Esophagus squamous epithelium (tissue), 5 donors: ENCODE results near the gene WDFY1. TPM values are rescaled to one million over a fixed set of nuclear protein-coding genes. Genes with fewer than 3 reads are reported as not detected.

Source experiments
- DNase-seq: peaks from one replicate; lab custom pipeline; 2025; lab: John Stamatoyannopoulos, UW
- H3K27ac ChIP-seq, 4 donors: fragments of 200-600 bp; sonication (generic); one replicate each; pipeline ENCODE4 v1.5.1; 2016 to 2019; ENCODE audit warnings: mild to moderate bottlenecking in 1 of 4
- H3K27me3 ChIP-seq, 4 donors: fragments of 200-600 bp; sonication (generic); 1 replicate in 3 of 4; 2 replicates in 1 of 4; pipeline versions ENCODE4 v1.5.1 to v1.6.0; 2017 to 2021; ENCODE audit warnings: antibody characterized with exemption in 1 of 4
- H3K36me3 ChIP-seq, 3 donors: fragments of 200-600 bp; sonication (generic); one replicate each; pipeline ENCODE4 v1.5.1; 2016 to 2019
- H3K4me1 ChIP-seq, 3 donors: fragments of 200-600 bp; sonication (generic); one replicate each; pipeline ENCODE4 v1.5.1; 2017 to 2019
- H3K4me3 ChIP-seq, 4 donors: fragments of 200-600 bp; sonication (generic); 1 replicate in 3 of 4; 2 replicates in 1 of 4; pipeline ENCODE4 v1.5.1; 2016 to 2019; ENCODE audit warnings: mild to moderate bottlenecking in 2 of 4, moderate library complexity in 1 of 4
- H3K9me3 ChIP-seq, 3 donors: fragments of 200-600 bp; sonication (generic); one replicate each; pipeline ENCODE4 v1.5.1; 2016 to 2019
- POLR2A ChIP-seq, 4 donors: fragments of 450-650 bp; IDR thresholded peaks; one replicate each; pipeline ENCODE4 v1.6.1; 2017; ENCODE audit warnings: antibody characterized with exemption in 4 of 4, mild to moderate bottlenecking in 4 of 4, moderate library complexity in 3 of 4
- WGBS, 2 donors: methylation state at CpG; one replicate each; pipeline ENCODE4 v1.1.5; 2018; 5-methylcytosine and 5-hydroxymethylcytosine counted together
- intact Hi-C: fragments of 100-400 bp; cut with DNase I; formaldehyde crosslinking; loops from one replicate; pipeline ENCODE4 v1.15.0; 2022
- total RNA-seq, 4 donors: library from RNA; depleted of rRNA; stranded (reverse); fragments of >200 nt; gene quantifications; one replicate each; pipeline ENCODE4 v1.1.0, GENCODE V29; 2016
- TF ChIP-seq, protein P1 (sequence below), 6 experiments: fragments of 450-650 bp in 4 of 6; fragments of 200-600 bp in 2 of 6; sonication (generic) in 2 of 6; IDR thresholded peaks; one replicate each; pipeline ENCODE4 v1.5.1; 2016 to 2019; ENCODE audit warnings: antibody characterized with exemption in 6 of 6, mild to moderate bottlenecking in 4 of 6, moderate library complexity in 4 of 6
- donor health status: DM: yes; HTN: yes; CAD: no.

Gene WDFY1
- total RNA-seq, 4 donors from 2014 or later: 13.8 to 36.4 (median 21.3) TPM

DNA sequence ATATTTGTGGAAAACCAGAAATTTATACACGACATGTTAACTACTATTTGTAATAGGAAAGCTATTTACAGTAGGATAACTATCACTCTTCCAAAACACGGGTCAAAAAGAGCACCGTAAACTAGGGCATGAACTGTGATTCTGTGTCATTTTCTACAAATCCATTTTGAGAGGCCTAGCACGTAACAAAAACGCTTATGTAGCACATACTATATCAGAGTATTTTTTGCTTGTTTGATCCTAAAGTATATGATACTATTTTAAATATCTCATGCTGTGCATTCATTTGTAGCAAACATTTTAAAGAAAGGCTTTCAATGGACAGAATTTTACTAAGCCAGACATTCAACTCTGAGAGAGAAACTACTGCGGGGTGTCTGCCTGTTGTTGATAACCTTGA, 45.1 kb downstream of the WDFY1 start:
- 92 to 95% methylated on average over 6 of the region's 6 CpGs for WGBS, 2 donors
- Histone ChIP-seq H3K36me3 (peaks cover 0 to 71% (median 15%) of the 10 kb centered on the region in 3 donors), H3K4me3 (no peak overlapping the region), H3K4me1 (no peaks in the 10 kb centered on the region), H3K27ac (no peak overlapping the region), H3K9me3 (no peaks in the 10 kb centered on the region), H3K27me3 (no peaks in the 10 kb centered on the region)
- intact Hi-C loops: no loop called here
- TF ChIP-seq, protein P1, sequence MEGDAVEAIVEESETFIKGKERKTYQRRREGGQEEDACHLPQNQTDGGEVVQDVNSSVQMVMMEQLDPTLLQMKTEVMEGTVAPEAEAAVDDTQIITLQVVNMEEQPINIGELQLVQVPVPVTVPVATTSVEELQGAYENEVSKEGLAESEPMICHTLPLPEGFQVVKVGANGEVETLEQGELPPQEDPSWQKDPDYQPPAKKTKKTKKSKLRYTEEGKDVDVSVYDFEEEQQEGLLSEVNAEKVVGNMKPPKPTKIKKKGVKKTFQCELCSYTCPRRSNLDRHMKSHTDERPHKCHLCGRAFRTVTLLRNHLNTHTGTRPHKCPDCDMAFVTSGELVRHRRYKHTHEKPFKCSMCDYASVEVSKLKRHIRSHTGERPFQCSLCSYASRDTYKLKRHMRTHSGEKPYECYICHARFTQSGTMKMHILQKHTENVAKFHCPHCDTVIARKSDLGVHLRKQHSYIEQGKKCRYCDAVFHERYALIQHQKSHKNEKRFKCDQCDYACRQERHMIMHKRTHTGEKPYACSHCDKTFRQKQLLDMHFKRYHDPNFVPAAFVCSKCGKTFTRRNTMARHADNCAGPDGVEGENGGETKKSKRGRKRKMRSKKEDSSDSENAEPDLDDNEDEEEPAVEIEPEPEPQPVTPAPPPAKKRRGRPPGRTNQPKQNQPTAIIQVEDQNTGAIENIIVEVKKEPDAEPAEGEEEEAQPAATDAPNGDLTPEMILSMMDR (IDR thresholded peaks at IDR 0.05): no peak
- no peak for TF ChIP-seq POLR2A (IDR thresholded peaks at IDR 0.05)
- no peak for DNase-seq

DNA sequence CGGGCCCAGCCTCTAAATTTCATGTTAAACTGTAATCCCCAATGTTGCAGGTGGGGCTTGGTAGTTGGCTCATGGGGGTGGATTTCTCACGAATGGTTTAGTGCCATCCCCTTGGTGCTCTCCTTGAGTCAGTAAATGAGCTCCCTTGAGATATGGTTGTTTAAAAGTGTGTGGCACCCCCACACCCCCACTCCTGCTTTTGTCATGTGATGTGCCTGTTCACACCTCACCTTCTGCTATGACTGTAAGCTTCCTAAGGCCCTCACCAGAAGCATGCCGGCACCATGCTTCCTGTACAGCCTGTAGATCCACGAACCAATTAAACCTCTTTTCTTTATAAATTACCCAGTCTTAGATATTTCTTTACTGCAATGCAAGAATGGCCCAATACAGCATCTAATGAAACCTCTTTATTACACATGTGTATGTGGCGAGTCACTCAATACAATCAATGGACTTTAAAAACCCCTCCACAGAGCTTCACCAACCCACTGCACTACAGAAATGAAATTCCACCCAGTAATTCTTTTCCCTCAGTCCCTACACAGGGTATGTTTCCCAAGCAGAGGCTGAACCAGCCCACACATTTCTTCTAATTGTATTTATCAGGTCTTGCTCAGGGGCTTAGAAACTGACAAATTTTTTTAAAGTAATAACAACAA, 47.3 kb downstream of the WDFY1 start:
- DNase-seq: no peak
- 85 to 90% methylated on average over 4 to 5 of the region's 5 CpGs for WGBS, 2 donors
- peaks cover 3 to 80% (median 21%) of the 10 kb centered on the region in 3 donors for H3K36me3 ChIP-seq

DNA sequence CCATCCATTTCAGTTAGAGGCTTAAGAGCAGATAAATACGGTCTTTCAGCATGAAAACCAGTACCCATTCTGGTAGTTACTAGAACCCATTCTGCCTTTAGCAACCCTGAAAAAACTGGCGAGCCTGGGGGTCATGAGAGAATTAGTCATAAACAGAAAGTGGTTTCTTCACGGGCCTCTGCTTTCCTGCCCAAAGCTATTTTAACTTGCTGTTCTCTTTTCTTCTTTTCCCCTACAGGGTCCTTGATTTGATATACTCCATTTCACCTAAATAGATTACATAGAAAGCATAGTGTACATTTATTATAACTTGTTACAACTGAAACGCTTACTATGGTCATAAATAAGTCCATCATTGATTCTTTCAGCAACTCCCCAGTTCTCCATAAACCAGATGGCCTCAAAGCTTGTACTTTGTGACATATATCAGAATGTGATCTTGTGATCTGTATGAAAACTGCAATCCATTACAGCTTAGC, 48.3 kb downstream of the WDFY1 start:
- 35 to 37% methylated on average over 4 of the region's 4 CpGs for WGBS, 2 donors
- H3K4me1 ChIP-seq: no peaks in the 10 kb centered on the region
- intact Hi-C loops: no loop called here
- H3K36me3 ChIP-seq: peaks cover 3 to 82% (median 22%) of the 10 kb centered on the region in 3 donors
- no peaks in the 10 kb centered on the region for H3K9me3 ChIP-seq
- no peak for DNase-seq
- TF ChIP-seq POLR2A (IDR thresholded peaks at IDR 0.05): no peak
- TF ChIP-seq, protein P1 (IDR thresholded peaks at IDR 0.05): no peak
- no peak overlapping the region for H3K27ac ChIP-seq
- no peak overlapping the region for H3K4me3 ChIP-seq
- no peaks in the 10 kb centered on the region for H3K27me3 ChIP-seq

More for the DNA sequence above, 47.3 kb downstream of the WDFY1 start:
- no peaks in the 10 kb centered on the region for H3K27me3 ChIP-seq
- no peaks in the 10 kb centered on the region for H3K9me3 ChIP-seq
- no peaks in the 10 kb centered on the region for H3K4me1 ChIP-seq
- intact Hi-C loops: no loop called here
- no peak for TF ChIP-seq POLR2A (IDR thresholded peaks at IDR 0.05)
- TF ChIP-seq, protein P1 (IDR thresholded peaks at IDR 0.05): no peak
- H3K27ac ChIP-seq: no peak overlapping the region
- no peak overlapping the region for H3K4me3 ChIP-seq

DNA sequence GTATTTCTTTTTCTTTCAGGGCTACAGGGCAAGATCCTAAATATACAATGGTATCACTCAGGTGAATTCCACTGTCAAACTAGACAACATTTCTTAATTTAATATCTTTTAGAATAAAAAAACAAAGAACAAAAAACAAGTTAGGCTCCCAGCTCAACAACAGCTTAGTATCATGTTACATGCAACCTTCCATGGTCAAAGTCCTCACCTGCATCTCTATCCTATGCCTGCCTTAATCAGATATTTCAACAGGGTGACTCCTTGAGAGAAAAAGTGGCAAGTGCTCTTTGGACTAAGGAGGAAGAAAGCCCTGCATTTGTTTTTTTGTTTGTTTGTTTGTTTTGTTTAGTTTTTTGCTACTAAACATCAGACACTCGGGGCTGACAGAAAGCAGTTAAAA, 50.2 kb downstream of the WDFY1 start:
- Histone ChIP-seq H3K4me3 (no peak overlapping the region), H3K4me1 (no peaks in the 10 kb centered on the region), H3K27me3 (no peaks in the 10 kb centered on the region), H3K27ac (no peak overlapping the region), H3K9me3 (no peaks in the 10 kb centered on the region), H3K36me3 (peaks cover 3 to 72% (median 10%) of the 10 kb centered on the region in 3 donors)
- TF ChIP-seq, protein P1 (IDR thresholded peaks at IDR 0.05): no peak
- TF ChIP-seq POLR2A (IDR thresholded peaks at IDR 0.05): no peak
- 84 to 100% methylated on average over 1 of the region's 1 CpG for WGBS, 2 donors
- intact Hi-C loops: no loop called here
- DNase-seq: no peak

DNA sequence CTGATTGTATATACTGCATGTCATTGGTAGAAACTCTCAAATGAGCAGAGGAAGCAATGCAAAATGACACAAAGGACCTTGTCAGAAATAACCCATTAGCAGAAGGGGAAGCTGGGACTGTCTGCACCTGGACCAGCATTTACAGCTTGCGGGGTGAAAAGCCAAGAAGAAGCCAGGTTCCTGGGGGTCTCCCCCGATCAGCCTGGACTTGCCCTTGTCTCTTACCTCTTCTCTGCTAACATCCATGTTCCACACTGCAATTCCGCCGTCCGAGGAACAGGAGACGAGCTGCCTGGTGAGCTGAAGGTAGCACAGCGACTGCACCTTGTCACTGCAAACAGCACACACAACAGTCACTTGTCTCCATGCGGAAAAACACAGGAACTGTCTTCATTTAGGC, 51.1 kb downstream of the WDFY1 start:
- DNase-seq: no peak
- Histone ChIP-seq H3K4me1 (no peaks in the 10 kb centered on the region), H3K4me3 (no peak overlapping the region), H3K27ac (no peak overlapping the region), H3K27me3 (no peaks in the 10 kb centered on the region), H3K36me3 (peaks cover 3 to 72% (median 10%) of the 10 kb centered on the region in 3 donors), H3K9me3 (no peaks in the 10 kb centered on the region)
- WGBS, 2 donors: 85 to 98% methylated on average over 7 to 8 of the region's 8 CpGs
- TF ChIP-seq, protein P1 (IDR thresholded peaks at IDR 0.05): no peak
- no peak for TF ChIP-seq POLR2A (IDR thresholded peaks at IDR 0.05)
- intact Hi-C loops: no loop called here
